AG10803 (cell line): ENCODE measurements around the gene FRMPD4.

ENCODE experiments used
- DNase-seq: peaks from one replicate; pipeline ENCODE4 v3.0.0; 2010; ENCODE audit warnings: low read depth
- H3K4me3 ChIP-seq: 2 replicates; pipeline ENCODE4 v1.5.1; 2011; ENCODE audit warnings: mild to moderate bottlenecking, low read length, control low read depth
- CTCF ChIP-seq: conservative IDR thresholded peaks from 2 replicates; pipeline ENCODE4 v1.5.1; 2011; ENCODE audit warnings: mild to moderate bottlenecking, low read length, control low read depth, inconsistent platforms

Gene FRMPD4

GRCh38 chrX:12360383-12360782, 222.1 kb downstream of the FRMPD4 start:
- DNase-seq, result peak; percentile 58
- TF ChIP-seq CTCF, result no peak

GRCh38 chrX:12360986-12361598, 222.8 kb downstream of the FRMPD4 start:
- H3K4me3 ChIP-seq, result no peak overlapping the region
- TF ChIP-seq CTCF, result no peak
- DNase-seq, result peak; percentile 21

More at GRCh38 chrX:12360383-12360782, 222.1 kb downstream of the FRMPD4 start:
- H3K4me3 ChIP-seq, result no peak overlapping the region

- no peak overlapping the region for H3K4me3 ChIP-seq
- TF ChIP-seq CTCF, result no peak
Measured at GRCh38 chrX:12363216-12363615, 224.9 kb downstream of the FRMPD4 start.

GRCh38 chrX:12366440-12366839, 228.2 kb downstream of the FRMPD4 start:
- no peak overlapping the region for H3K4me3 ChIP-seq
- DNase-seq, result no peak
- TF ChIP-seq CTCF, result no peak

More at GRCh38 chrX:12363216-12363615, 224.9 kb downstream of the FRMPD4 start:
- no peak for DNase-seq

- DNase-seq, result no peak
- TF ChIP-seq CTCF, result no peak
- no peak overlapping the region for H3K4me3 ChIP-seq
Measured at GRCh38 chrX:12367254-12367653, 229.0 kb downstream of the FRMPD4 start.

- DNase-seq, result peak; percentile 93
- TF ChIP-seq CTCF, result no peak
- no peak overlapping the region for H3K4me3 ChIP-seq
Measured at GRCh38 chrX:12370497-12370986, 232.3 kb downstream of the FRMPD4 start.

- TF ChIP-seq CTCF, result no peak
- peak; percentile 82 for DNase-seq
- H3K4me3 ChIP-seq, result no peak overlapping the region
Measured at GRCh38 chrX:12372111-12372510, 233.8 kb downstream of the FRMPD4 start.
